ENCODE data around the gene PSD2. TPM values are rescaled to one million over a fixed set of nuclear protein-coding genes. Genes with fewer than 3 reads are reported as not detected.

PSD2 gene
- total RNA-seq, 1 donor from 2014 or later = 0.21 TPM

- DNase-seq (ENCODE audit: low spot score) = no peak
Observed at GRCh38 chr5:139854953-139855352, 59.3 kb downstream of the PSD2 start.

- no peak for DNase-seq (ENCODE audit: low spot score)
Observed at GRCh38 chr5:139855451-139855850, 59.8 kb downstream of the PSD2 start.

GRCh38 chr5:139855946-139856540, 60.4 kb downstream of the PSD2 start:
- DNase-seq (ENCODE audit: low spot score) = no peak

GRCh38 chr5:139856714-139857113, 61.1 kb downstream of the PSD2 start:
- no peak for DNase-seq (ENCODE audit: low spot score)

GRCh38 chr5:139859013-139859412, 63.4 kb downstream of the PSD2 start:
- DNase-seq (ENCODE audit: low spot score) = no peak

GRCh38 chr5:139861021-139861888, 65.6 kb downstream of the PSD2 start:
- no peak for DNase-seq (ENCODE audit: low spot score)

GRCh38 chr5:139861889-139862207, 66.2 kb downstream of the PSD2 start:
- no peak for DNase-seq (ENCODE audit: low spot score)

- no peak for DNase-seq (ENCODE audit: low spot score)
Observed at GRCh38 chr5:139862313-139862712, 66.7 kb downstream of the PSD2 start.

GRCh38 chr5:139862803-139863202, 67.2 kb downstream of the PSD2 start:
- DNase-seq (ENCODE audit: low spot score) = no peak

GRCh38 chr5:139863361-139863760, 67.8 kb downstream of the PSD2 start:
- DNase-seq (ENCODE audit: low spot score) = peak; percentile 82

GRCh38 chr5:139863855-139864558, 68.4 kb downstream of the PSD2 start:
- DNase-seq (ENCODE audit: low spot score) = peak; percentile 77

- DNase-seq (ENCODE audit: low spot score) = no peak
Observed at GRCh38 chr5:139864716-139865483, 69.3 kb downstream of the PSD2 start.

- DNase-seq (ENCODE audit: low spot score) = no peak
Observed at GRCh38 chr5:139867109-139867508, 71.5 kb downstream of the PSD2 start.

GRCh38 chr5:139867581-139867980, 72.0 kb downstream of the PSD2 start:
- no peak for DNase-seq (ENCODE audit: low spot score)

- no peak for DNase-seq (ENCODE audit: low spot score)
Observed at GRCh38 chr5:139869042-139869790, 73.6 kb downstream of the PSD2 start.

GRCh38 chr5:139870677-139871076, 75.1 kb downstream of the PSD2 start:
- no peak for DNase-seq (ENCODE audit: low spot score)

GRCh38 chr5:139871614-139872013, 76.0 kb downstream of the PSD2 start:
- no peak for DNase-seq (ENCODE audit: low spot score)

- no peak for DNase-seq (ENCODE audit: low spot score)
Observed at GRCh38 chr5:139872052-139872766, 76.6 kb downstream of the PSD2 start.

- no peak for DNase-seq (ENCODE audit: low spot score)
Observed at GRCh38 chr5:139872851-139873794, 77.5 kb downstream of the PSD2 start.

- DNase-seq (ENCODE audit: low spot score) = no peak
Observed at GRCh38 chr5:139875957-139876356, 80.3 kb downstream of the PSD2 start.
